Measurements from ENCODE around the gene CD72. TPM values are rescaled to one million over a fixed set of nuclear protein-coding genes. Genes with fewer than 3 reads are reported as not detected.
A peak's percentile ranks its signal among the peaks of the same experiment; 100 is the strongest.

Gene CD72
- total RNA-seq, 1 donor from 2014 or later, result 2.4 TPM

DNA sequence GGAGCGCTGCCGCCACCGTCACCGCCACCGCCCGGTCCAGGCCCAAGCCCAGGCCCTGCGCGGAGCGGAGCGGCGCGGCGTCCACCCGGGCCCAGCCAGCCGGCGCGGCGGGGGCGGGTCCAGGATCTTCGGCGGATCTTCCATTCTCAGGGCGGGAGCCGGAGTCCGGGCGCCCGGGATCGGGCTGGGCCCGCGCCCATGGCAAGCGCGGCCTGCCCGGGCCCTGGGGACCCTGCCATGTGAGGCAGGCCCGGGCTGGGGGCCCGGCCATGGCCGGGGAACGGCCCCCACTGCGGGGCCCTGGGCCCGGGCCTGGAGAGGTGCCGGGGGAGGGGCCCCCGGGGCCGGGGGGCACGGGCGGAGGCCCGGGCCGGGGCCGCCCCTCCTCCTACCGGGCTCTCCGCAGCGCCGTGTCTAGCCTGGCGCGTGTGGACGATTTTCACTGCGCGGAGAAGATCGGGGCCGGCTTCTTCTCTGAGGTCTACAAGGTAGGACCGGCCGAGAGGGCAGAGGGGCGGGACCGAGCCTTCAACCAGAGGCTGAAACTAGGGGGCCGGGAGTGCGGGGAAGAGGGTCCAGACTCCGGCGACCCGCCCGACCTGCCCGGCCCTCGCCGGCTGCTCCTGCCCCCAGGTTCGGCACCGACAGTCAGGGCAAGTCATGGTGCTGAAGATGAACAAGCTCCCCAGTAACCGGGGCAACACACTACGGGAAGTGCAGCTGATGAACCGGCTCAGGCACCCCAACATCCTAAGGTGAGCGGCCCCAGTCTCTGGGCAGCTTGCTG, 12.7 kb downstream of the CD72 start:
- Mint-ChIP-seq H3K9me3 (ENCODE audit: unreplicated experiment) (no peaks in the 10 kb centered on the region), H3K4me1 (ENCODE audit: unreplicated experiment) (peaks cover 12% of the 10 kb centered on the region), H3K4me3 (ENCODE audit: unreplicated experiment) (peak overlapping the region; percentile 88), H3K27me3 (ENCODE audit: unreplicated experiment) (peaks cover 3% of the 10 kb centered on the region), H3K27ac (ENCODE audit: unreplicated experiment) (no peak overlapping the region), H3K36me3 (ENCODE audit: low read depth, unreplicated experiment) (peaks cover 12% of the 10 kb centered on the region)
- TF ChIP-seq, protein P1, sequence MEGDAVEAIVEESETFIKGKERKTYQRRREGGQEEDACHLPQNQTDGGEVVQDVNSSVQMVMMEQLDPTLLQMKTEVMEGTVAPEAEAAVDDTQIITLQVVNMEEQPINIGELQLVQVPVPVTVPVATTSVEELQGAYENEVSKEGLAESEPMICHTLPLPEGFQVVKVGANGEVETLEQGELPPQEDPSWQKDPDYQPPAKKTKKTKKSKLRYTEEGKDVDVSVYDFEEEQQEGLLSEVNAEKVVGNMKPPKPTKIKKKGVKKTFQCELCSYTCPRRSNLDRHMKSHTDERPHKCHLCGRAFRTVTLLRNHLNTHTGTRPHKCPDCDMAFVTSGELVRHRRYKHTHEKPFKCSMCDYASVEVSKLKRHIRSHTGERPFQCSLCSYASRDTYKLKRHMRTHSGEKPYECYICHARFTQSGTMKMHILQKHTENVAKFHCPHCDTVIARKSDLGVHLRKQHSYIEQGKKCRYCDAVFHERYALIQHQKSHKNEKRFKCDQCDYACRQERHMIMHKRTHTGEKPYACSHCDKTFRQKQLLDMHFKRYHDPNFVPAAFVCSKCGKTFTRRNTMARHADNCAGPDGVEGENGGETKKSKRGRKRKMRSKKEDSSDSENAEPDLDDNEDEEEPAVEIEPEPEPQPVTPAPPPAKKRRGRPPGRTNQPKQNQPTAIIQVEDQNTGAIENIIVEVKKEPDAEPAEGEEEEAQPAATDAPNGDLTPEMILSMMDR (IDR thresholded peaks at IDR 0.05; ENCODE audit: unreplicated experiment), result peak; percentile 13
- DNase-seq (ENCODE audit: low spot score), result peak; percentile 27

DNA sequence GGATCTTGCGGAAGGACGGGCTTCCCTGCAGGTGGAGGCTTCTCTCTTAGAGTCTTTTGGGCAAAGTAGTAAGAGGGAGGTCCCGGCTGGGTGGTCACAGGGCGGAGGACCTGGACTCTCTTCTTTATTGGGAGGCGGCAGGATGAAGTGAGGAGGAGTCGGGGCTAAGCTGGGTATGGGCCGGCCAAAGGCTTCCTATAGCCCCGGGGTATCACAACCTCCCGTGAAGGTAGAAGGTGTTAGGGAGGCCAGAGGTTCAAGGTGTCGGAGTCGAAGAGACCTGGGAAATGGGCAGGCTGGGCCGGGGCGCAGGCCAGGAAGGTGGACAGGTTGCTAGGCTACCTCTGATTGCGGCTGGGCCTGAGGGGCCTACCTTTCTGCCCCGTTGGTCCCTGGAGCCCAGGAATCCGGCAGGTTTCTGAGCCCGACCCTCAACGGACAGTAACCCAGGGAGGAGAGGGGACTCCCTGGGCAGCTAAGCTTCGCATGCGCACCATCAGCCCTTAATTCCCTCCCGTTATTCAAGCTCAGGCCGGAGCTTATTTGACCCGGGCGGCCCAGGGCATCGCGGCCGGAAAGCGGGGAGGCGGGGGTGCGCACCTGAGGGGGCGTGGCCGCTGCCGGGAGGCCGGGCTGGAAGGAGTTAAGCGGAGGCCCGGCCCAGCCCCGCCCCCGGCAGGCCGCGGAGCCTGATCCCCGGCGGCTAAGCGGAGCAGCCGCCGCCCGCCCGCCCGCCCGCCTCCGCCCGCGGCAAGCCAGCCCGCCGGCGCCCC, 13.4 kb downstream of the CD72 start, which contains the start of gene TESK1:
Gene TESK1, plus strand, starts transcription at position 685 of the 773 bp plus-strand sequence. CDS start 358 bp downstream, outside the sequence.
- no peaks in the 10 kb centered on the region for H3K9me3 Mint-ChIP-seq (ENCODE audit: unreplicated experiment)
- peak within 1 kb of the TSS; percentile 97 for H3K4me3 Mint-ChIP-seq (ENCODE audit: unreplicated experiment)
- H3K36me3 Mint-ChIP-seq (ENCODE audit: low read depth, unreplicated experiment), result peaks cover 12% of the 10 kb centered on the region
- H3K27me3 Mint-ChIP-seq (ENCODE audit: unreplicated experiment), result peaks cover 3% of the 10 kb centered on the region
- peak within 1 kb of the TSS; percentile 94 for H3K27ac Mint-ChIP-seq (ENCODE audit: unreplicated experiment)
- DNase-seq (ENCODE audit: low spot score), result peak; percentile 72
- peaks cover 12% of the 10 kb centered on the region for H3K4me1 Mint-ChIP-seq (ENCODE audit: unreplicated experiment)
- TF ChIP-seq, protein P1 (IDR thresholded peaks at IDR 0.05; ENCODE audit: unreplicated experiment), result no peak

DNA sequence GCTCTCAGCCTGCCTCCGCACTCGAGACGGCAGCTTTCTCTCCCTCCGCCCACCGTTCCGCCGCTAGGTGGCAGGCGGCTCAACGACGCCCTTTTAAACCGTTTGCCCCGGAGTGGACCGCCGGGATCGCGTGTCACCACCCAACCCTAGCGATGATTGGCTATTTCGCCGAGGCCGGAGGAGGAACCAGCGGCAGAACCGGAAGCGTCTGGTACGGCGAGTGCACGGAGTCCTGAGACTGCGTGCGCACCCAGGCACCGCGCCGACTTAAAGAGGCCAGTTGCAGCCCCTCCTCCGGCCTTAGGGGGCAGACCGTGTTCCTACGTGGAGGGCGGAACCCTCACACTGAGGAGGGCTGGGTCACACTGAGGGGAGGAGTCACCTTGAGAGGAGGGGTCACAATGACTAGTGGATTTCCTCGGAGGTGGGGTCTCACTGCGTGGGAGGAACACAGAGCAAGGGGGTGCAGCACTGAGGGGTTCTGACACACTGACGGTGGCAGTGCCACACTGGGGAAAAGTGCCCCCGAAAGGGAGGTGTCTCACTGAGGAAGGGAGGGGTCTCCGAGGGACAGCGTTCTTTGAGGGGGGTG, 14.1 kb downstream of the CD72 start:
- TF ChIP-seq, protein P1 (IDR thresholded peaks at IDR 0.05; ENCODE audit: unreplicated experiment), result peak; percentile 97
- peaks cover 3% of the 10 kb centered on the region for H3K27me3 Mint-ChIP-seq (ENCODE audit: unreplicated experiment)
- H3K4me3 Mint-ChIP-seq (ENCODE audit: unreplicated experiment), result peak overlapping the region; percentile 97
- H3K4me1 Mint-ChIP-seq (ENCODE audit: unreplicated experiment), result peaks cover 12% of the 10 kb centered on the region
- peak overlapping the region; percentile 94 for H3K27ac Mint-ChIP-seq (ENCODE audit: unreplicated experiment)
- peaks cover 12% of the 10 kb centered on the region for H3K36me3 Mint-ChIP-seq (ENCODE audit: low read depth, unreplicated experiment)
- DNase-seq (ENCODE audit: low spot score), result peak; percentile 99
- H3K9me3 Mint-ChIP-seq (ENCODE audit: unreplicated experiment), result no peaks in the 10 kb centered on the region

DNA sequence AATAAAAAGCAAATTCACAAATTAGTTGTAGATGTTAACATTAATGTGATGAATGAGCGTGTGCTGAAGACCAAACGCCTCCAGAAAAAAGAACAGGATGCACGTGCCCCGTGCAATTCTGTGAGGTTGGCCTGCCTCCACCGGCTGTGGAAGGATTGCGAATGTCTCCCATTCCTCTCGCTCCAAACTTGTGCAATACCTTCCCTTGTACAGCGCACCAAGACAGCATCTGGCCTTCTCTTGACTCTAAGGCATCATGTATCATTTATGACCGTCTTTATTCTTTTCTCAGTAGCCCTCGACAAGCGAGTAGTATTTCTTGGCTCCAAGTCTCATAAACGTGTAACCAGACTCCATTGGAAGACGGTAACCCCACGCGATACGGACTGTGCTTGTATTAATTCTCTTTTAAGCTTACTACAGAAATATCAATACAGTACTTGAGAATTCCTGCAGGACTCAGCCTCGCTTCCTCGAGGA, 14.7 kb downstream of the CD72 start:
- Mint-ChIP-seq H3K4me3 (ENCODE audit: unreplicated experiment) (peak overlapping the region; percentile 97), H3K27me3 (ENCODE audit: unreplicated experiment) (peaks cover 3% of the 10 kb centered on the region), H3K9me3 (ENCODE audit: unreplicated experiment) (no peaks in the 10 kb centered on the region), H3K4me1 (ENCODE audit: unreplicated experiment) (peaks cover 12% of the 10 kb centered on the region), H3K36me3 (ENCODE audit: low read depth, unreplicated experiment) (peaks cover 12% of the 10 kb centered on the region), H3K27ac (ENCODE audit: unreplicated experiment) (peak overlapping the region; percentile 62)
- TF ChIP-seq, protein P1 (IDR thresholded peaks at IDR 0.05; ENCODE audit: unreplicated experiment), result no peak
- no peak for DNase-seq (ENCODE audit: low spot score)

All from endothelial cell (in vitro differentiated cells).